ENCODE data around the gene FBXL7.
A peak's percentile ranks its signal among the peaks of the same experiment; 100 is the strongest.

The FBXL7 gene

DNA sequence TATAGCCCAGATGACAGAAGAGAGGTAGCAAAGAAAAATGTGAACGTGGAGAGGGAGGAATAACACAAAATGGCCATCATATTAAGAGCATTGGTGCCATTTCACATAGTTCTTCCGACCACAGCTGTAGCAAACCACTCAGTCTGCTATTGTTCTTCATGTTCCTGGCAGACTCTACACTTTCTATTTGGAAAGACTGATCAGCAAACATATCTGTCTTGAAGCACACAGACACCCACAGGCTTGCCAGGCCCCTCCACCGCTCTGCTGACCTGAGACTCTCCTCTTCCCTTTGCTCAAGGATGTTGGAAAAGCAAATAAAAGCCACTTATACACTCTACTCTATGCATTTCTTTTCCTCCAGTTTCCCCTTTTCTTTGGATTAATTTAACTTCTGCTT lies 298.0 kb downstream of the FBXL7 start:
- FAIRE-seq, result peak; percentile 30
- no peak for TF ChIP-seq POLR2A (IDR thresholded peaks at IDR 0.05; ENCODE audit: low read depth, low read length)

DNA sequence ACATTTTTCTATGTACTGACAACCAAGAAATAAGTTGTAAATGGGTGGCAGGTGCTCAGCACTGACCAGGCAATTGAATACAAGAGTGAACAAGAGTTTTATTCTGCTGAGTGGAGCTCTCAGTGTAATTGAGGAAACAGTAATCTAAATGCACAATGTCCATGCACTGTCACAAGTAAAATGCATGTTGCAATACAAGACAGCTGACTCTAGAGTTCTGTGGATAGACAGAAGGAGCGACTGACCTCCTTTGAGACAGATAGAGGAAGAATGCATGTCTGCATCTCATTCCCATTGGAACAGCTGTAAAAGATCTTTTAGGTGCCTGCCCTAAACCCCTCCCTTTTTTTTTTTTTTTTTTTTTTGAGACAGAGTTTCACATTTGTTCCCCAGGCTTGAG lies 299.0 kb downstream of the FBXL7 start:
- TF ChIP-seq POLR2A (IDR thresholded peaks at IDR 0.05; ENCODE audit: low read depth, low read length), result no peak
- no peak for DNase-seq (ENCODE audit: insufficient read length, low spot score)
- no peak for FAIRE-seq

More for the DNA sequence above, 298.0 kb downstream of the FBXL7 start:
- no peak for DNase-seq (ENCODE audit: insufficient read length, low spot score)

DNA sequence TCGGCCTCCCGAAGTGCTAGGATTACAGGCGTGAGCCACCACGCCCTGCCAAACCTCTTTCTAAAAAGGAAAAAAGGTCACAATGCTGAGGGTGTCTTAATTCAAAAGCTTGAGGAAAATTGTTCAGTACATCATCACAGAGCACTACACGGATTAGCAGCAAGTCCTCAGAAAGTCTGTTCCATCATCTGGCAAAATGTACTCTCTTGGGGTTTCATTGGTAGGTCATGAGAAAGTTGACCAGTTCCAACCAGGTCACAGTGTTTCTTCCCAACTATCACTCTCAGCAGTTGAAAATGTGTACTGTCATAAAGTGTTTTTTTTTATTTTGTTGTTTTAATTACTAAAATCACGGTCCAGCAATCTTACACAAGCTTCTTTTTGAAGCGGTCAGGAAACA lies 299.6 kb downstream of the FBXL7 start:
- DNase-seq (ENCODE audit: insufficient read length, low spot score) (no peak), FAIRE-seq (no peak)
- no peak for TF ChIP-seq POLR2A (IDR thresholded peaks at IDR 0.05; ENCODE audit: low read depth, low read length)

DNA sequence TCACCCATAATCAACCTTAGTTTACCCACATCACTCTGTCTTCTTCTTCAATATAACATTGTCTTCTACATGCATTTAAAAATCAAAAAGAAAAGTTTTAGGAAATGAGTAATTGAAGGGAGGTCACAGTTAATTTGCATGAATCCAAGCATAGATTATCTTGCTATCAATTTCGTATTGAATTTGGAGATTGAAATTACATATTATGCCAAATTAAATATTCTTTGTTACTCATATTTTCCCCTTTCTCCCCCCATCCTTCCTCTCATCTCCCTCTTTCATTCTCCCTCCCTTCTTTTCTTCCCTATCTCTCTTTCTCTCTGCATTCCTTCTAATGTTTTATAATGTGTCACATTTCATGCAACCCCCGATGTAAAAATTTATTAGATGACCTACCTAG lies 303.3 kb downstream of the FBXL7 start:
- no peak for DNase-seq (ENCODE audit: insufficient read length, low spot score)
- TF ChIP-seq POLR2A (IDR thresholded peaks at IDR 0.05; ENCODE audit: low read depth, low read length), result no peak

DNA sequence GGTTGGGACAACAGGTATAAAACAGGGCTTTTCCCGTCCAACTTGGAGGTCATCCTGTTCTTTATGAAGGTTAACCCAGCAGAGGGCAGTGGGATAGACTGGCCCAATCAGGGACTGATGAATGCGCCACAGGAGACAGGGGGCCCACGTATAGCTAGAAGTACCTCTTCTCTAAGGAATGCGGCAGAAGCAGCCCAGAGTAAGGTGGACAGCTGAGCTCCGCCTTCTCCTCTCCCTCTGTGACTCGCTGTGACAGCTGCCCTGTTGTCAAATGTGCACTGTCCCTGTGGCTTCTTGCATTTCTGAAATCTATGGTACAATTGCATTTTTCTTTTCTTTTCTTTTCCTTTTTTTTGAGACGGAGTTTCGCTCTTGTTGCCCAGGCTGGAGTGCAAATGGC lies 306.6 kb downstream of the FBXL7 start:
- FAIRE-seq (no peak), DNase-seq (ENCODE audit: insufficient read length, low spot score) (no peak)
- no peak for TF ChIP-seq POLR2A (IDR thresholded peaks at IDR 0.05; ENCODE audit: low read depth, low read length)

More for the DNA sequence above, 303.3 kb downstream of the FBXL7 start:
- FAIRE-seq, result no peak

DNA sequence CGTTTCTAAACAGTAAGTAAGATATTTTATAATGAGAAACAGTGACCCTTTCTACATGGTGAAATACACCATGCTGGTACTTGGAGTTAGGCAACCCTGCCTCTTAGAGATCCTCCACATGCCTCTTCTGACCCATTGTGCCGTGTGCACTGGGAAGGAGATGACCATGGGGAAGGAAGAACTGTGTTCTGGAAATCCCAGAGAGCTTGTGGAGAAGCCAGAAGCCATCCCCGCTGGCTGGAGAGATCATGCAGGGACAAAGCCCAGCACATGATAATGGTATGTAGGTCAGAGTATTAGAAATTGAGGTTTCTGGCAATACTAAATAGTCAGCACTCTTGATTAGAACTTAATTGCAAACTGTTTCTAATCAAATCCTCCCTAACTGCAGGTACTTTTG lies 307.3 kb downstream of the FBXL7 start:
- FAIRE-seq (peak; percentile 11), DNase-seq (ENCODE audit: insufficient read length, low spot score) (no peak)
- TF ChIP-seq POLR2A (IDR thresholded peaks at IDR 0.05; ENCODE audit: low read depth, low read length), result no peak

DNA sequence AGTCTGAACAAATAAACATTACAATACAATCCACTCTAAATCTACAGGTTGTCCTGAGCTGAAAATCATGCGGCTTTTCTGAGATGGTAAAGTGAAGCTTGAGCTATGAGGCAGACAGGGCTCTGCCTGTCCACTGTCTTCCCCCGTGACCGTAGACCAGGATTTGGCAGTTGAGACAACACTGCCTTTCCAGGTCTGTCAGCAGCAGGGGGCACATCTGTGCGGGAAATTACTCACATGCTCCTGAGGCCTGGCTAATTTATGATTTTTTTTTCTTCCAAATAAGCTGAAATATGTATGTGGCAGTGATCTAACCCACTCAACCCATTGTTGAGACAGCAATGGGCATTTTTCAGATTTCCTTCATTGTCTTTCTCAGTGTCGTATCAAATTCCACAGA lies 307.9 kb downstream of the FBXL7 start:
- FAIRE-seq (peak; percentile 96), DNase-seq (ENCODE audit: insufficient read length, low spot score) (peak; percentile 57)
- TF ChIP-seq POLR2A (IDR thresholded peaks at IDR 0.05; ENCODE audit: low read depth, low read length), result no peak

DNA sequence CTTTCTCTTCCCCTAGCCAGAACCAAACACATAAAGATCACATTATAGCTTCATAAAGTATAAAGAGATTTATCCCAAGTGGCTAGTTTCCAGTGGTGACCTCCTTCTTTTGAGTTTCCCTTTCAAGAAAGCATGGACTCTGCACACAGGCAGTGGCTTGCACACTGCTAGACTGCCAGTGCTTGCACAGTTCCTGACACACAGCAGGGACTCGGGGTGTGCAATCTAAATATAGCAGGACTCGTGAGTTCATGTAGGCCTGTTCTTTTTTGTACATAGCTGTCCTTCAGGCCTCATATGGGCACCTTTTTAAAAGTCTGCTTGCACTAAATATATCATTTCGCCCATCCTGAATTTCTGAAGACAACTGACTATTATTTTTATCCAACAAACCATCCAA lies 308.6 kb downstream of the FBXL7 start:
- FAIRE-seq (no peak), DNase-seq (ENCODE audit: insufficient read length, low spot score) (no peak)
- TF ChIP-seq POLR2A (IDR thresholded peaks at IDR 0.05; ENCODE audit: low read depth, low read length), result no peak

DNA sequence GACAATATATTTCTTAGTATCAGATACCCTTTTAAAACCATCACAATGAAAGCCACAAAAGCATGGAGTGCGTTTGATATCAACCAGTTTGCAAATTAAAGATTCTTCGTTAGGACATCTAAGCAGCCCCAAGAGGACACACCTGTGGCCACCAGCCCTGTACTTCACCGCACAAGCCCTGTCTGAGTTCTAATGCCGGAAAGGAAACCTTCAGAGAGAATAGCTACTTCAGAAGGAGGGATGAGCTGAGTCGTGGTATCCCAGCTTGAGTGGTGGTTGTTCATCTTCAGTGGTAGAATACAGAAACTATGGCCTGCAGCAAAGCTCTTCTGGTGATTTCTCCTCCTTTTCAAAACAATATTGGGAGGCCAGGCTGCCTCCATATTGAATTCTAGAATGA lies 319.6 kb downstream of the FBXL7 start:
- DNase-seq (ENCODE audit: insufficient read length, low spot score) (no peak), FAIRE-seq (no peak)
- TF ChIP-seq POLR2A (IDR thresholded peaks at IDR 0.05; ENCODE audit: low read depth, low read length), result no peak

DNA sequence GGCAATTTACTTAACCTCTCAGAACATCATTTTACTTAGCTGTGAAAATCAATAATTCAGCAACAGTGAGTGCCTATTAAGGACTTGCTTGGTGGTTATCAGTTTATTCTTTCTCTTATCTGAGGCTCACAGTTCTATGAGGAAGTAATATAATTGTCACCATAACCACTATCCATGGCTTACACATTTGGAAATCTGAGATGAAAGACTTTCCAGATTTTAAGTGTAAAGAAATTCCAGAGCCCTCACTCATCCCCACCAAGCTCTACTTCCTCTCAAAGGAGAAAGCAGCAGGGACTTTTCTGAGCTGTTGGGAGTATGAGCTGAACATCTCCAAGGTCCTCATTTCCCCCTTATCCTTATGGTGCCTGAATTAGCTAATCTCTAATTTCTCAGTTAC lies 321.5 kb downstream of the FBXL7 start:
- no peak for TF ChIP-seq POLR2A (IDR thresholded peaks at IDR 0.05; ENCODE audit: low read depth, low read length)
- DNase-seq (ENCODE audit: insufficient read length, low spot score) (peak; percentile 28), FAIRE-seq (peak; percentile 75)

DNA sequence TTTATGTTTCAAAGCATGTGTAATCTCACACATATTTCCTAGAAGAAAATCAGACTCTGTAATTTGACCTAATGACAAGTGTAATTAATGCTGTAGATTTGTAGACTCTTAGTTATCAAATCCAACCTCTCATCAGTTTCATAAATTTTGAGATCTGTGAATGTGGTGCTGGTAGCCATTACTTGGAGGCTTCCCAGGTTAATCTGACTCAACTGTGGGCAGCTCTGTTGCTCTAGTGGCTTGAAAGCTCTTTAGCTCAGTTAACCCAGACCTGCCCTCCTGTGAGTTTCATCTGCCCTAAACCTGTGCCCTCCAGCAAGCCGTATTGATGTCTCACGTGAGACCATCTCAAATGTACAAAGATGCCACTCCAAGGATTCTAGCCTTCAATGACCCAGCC lies 323.4 kb downstream of the FBXL7 start:
- FAIRE-seq (peak; percentile 55), DNase-seq (ENCODE audit: insufficient read length, low spot score) (peak; percentile 12)
- no peak for TF ChIP-seq POLR2A (IDR thresholded peaks at IDR 0.05; ENCODE audit: low read depth, low read length)

DNA sequence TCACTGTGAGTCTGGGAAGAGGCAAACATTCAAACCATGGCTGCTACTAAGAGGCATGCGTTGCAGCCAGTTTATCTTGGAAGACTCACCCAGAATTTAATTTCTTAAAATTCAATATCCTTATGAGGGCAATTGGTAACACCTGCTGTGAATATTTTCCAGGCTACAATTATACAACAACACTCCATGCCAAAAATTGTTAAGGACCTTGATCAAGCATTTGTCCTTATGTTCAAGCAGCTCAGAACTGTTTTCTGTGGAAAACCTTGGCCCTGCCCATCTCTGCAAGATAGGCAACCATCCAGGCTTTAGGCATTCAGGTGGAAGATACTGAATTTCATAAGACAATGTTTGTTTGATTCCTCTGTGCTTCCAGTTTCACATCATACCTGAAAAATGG lies 327.8 kb downstream of the FBXL7 start:
- DNase-seq (ENCODE audit: insufficient read length, low spot score) (no peak), FAIRE-seq (no peak)
- no peak for TF ChIP-seq POLR2A (IDR thresholded peaks at IDR 0.05; ENCODE audit: low read depth, low read length)

DNA sequence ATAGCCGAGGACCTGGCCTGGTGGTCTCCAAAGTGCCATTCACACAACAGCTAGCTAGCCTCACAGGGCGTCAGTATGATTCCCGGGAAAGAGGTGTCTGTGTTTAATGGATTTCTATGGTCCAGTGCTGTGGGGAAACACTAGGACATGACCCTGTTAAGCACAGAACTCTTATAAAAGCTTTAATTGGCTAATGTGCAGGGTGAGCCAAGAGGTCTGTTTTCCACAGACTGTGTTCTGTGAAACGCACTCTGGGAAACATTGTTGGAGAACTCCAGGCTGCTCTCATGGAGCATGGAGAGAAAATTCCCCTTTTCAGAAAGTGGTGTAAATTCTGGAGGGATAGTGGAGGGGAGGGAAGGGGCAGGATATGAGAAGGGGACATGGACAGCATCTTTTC lies 331.4 kb downstream of the FBXL7 start:
- no peak for TF ChIP-seq POLR2A (IDR thresholded peaks at IDR 0.05; ENCODE audit: low read depth, low read length)
- FAIRE-seq (no peak), DNase-seq (ENCODE audit: insufficient read length, low spot score) (no peak)

DNA sequence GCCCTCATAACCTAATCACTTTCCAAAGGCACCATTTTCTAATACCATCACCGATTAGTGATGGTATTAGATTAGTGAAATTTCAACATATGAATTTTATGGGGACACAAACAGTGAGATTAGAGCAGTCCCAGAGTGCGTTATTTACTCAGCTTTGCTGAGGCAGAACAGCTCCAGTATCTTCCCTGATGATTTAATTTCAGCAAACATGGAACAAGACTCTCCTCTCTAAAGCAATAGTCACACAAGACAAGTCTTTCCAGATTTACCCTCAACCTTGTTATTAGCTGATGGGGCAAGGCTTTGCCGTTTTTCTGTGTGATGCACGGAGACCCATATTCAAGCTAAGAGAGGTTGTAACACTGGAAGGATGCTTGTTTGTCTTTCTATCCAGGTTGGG lies 333.4 kb downstream of the FBXL7 start:
- DNase-seq (ENCODE audit: insufficient read length, low spot score) (no peak), FAIRE-seq (no peak)
- TF ChIP-seq POLR2A (IDR thresholded peaks at IDR 0.05; ENCODE audit: low read depth, low read length), result no peak

DNA sequence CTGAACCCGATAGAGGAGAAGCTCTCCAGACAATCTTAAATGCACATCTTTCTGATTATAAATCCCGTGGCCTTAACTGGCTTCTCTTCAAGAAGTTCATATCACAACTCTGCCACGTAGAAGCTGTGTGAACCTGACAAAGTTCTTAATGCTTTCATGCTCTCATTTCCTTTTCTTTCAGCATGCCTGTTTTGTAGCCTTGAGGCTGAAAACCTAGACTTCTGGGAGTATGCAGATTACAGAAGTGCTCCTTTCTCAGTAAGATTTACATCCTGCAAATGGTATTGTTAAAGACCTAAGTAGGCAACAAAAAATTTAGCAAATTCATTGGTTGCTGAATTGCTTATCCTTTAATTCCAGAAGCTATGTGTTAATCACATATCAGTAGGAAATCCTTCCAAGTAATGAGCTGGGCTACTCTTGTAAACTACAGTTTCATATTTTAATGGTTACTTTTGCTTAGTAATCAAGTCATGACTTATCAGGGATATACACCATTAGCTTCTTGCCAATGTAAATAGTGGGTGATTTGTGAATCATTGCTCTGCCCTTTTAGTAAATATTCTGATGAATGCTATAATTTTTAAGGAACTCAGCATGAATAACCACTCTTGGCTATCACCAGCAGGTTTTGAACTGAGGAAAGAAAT lies 334.7 kb downstream of the FBXL7 start:
- FAIRE-seq (peak; percentile 91), DNase-seq (ENCODE audit: insufficient read length, low spot score) (peak; percentile 37)
- no peak for TF ChIP-seq POLR2A (IDR thresholded peaks at IDR 0.05; ENCODE audit: low read depth, low read length)

DNA sequence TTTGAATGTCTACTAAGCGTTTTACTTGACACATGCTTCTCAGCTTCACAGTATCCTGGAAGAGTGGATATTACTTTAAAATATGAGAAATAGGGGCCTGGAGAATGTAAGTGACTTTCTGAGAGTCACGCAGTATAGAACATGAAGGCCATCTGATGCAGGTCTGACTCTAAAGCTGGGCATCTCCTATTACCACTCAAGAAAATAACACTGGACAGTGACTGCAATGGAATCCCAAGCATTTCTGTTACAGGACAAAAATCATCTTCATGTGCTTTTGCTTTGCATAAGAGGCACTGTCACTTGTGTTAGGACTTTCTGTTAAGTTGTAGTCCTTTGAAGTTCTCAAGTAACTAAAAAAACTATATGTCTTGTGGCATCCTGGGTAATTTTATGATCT lies 335.5 kb downstream of the FBXL7 start:
- TF ChIP-seq POLR2A (IDR thresholded peaks at IDR 0.05; ENCODE audit: low read depth, low read length), result no peak
- DNase-seq (ENCODE audit: insufficient read length, low spot score) (peak; percentile 8), FAIRE-seq (peak; percentile 65)

Measured in H54 (cell line).